Kidney capillary endothelial cell (primary cell): Measurements from ENCODE around the gene IL16.
"Not testable (repeated sequence)": the region's sequence is repeated elsewhere in the genome, so short reads cannot be mapped to it uniquely, and the experiment has no call there.

Experiments used
- DNase-seq: peaks from one replicate; pipeline ENCODE4 v3.0.0-alpha.2; 2018; ENCODE audit warnings: low spot score

IL16 gene

DNA sequence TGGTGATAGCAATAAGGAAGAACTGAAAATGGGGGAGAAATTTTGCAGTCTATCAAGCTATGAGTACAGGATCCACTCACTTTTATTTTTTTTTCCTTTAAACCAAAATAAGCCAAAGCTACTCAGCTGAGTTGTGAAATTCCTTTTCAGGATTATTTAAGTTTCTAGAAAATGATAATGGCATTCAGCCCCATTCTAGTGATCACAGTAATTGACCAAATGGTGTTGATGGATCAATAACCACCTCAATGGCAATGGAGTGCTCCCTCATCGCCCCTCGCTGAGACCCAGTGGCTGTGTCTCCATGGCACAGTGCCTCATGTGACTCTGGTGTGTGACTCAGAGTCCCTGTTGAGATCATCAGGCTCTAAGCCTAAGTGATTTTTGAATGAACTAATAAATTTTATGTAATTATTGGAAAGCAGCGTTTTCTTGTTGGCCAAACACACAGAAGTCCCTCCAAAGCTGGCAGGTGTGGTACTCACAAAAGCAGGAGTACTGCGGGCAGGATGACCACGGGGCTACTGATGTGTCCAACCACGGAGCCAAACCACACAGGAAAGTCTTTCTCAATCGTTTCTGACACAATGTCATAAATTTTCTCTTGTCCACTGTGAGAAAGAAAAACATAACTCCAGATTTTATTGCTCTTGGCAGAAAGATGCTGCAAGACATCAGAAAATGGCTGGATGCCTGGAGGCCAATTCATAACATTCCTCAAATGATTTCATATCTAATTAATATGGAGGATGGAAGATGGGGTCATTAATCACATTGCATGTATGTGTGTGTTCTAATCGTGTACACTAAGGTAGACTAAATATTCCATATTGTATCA is 141.7 kb downstream of the IL16 start:
- no peak for DNase-seq

DNA sequence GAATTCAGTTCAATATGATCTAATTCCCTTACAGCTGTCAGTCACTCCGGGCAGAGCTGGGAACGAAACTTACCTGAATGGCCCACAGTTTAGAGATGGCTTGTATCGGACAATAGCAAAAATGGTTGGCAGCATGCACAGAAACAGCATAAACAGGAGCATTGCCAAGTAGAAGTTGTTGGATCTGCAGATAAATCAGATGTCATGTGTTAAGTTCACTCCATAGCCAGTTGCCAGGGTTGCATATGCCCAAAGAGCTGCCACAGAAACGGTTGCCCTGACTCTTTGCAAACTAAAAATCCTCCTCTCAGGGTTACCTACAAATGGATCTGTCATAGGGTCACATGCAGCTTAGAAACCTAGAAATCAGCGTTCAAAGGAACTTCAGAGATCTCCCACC is 142.6 kb downstream of the IL16 start:
- DNase-seq: no peak

DNA sequence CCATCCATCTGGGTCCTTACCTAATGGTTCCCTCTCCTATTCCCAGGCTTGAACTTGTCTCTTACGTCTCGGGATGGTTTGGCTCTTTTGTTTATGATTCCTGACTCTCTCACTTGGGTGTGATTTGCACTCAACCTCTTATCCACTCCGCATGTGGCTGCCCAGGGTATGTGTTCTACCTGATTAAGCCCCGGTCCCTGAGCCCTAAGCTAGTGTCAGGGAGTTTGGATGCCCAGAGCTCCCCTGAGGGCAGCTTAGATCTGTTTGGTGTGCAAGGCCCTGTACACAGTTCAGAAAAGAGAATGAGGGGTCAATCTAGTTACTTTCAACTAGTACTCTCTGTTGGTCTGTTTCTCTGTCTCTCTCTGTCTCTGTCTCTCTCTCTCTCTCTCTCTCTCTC is 143.2 kb downstream of the IL16 start:
- DNase-seq: no peak

DNA sequence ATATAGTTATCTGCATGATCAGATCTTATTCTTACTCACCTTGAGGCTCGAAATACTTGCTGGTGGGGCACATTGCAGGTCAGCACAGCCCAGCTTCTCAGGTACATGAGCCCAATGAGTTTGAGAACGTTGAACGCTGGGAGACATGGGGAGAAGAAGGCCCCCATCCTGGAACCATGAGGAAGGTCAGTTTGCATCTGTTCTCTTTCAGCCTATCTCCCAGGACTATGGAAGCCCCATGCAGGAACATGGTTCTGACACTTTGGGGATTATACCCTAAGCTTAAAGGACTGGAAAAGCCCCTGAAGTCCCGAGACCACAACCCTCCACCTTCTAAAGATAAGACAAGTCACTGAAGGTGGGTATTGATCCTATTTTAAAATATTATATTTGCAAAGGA is 144.7 kb downstream of the IL16 start:
- no peak for DNase-seq

DNA sequence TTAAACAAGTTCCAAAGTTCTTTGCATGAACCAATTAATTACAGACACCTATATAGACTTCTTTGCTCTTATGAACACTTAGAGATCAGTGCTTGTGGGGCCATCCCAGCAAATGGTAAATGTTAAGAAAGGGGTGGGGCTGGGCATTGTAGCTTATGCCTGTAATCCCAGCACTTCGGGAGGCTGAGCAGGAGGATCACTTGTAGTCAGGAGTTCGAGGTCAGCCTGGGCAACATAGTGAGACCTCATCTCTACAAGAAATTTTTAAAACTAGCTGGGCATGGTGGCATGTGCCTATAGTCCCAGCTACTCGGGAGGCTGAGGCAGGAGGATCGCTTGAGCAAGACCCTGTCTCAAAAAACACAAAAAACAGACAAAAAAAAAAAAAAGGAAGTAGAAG is 146.7 kb downstream of the IL16 start:
- DNase-seq: no peak

DNA sequence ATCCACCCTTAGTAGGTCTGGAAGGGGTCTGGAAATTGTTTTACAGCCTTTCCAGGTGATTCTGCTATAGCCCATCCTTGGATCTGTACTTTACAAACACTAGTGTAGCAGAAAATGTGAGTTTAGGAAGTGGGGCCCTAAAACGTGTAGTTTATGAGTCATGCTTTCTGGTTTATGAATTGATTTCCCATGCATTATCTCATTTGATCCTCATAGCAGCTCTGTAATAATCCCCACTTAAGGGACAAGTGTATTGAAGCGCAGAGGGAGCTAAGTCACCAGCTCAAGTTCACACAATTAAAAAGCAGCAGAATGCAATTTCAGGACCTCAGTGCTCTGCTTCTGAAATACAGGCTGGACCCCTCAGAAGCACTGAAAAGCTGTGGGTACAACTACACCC is 149.9 kb downstream of the IL16 start:
- no peak for DNase-seq

DNA sequence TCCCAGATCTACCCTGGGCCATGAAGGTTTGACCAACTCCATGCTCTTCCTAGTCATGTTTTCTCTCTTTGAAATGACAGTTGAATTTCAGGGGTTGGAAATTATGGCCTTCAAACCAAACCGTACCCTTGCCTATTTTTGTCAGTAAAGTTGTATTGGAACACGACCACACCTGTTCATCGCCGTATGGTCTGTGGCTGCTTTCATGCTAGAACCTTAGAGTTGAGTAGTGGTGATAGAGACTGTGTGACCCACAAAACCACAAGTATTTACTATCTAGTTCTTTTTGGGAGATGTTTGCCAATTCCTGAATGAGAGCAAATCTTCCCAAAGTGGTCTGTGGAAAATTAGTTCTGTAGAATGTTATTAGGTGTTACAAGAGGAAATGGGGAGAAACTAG is 151.2 kb downstream of the IL16 start:
- DNase-seq: no peak

DNA sequence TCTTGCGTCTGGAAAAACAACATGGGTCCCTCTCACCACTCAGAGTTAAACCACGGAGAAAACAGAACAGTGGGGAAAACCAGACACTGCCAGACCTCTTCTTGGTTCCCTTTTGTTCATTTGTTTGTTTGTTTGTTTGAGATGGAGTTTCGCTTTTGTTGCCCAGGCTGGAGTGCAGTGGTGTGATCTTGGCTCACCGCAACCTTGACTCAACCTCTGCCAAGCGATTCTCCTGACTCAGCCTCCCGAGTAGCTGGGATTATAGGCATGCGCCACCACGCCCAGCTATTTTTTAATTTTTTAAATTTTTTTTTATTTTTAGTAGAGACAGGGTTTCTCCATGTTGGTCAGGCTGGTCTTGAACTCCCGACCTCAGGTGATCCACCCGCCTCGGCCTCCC is 152.0 kb downstream of the IL16 start:
- DNase-seq: not testable (repeated sequence)

DNA sequence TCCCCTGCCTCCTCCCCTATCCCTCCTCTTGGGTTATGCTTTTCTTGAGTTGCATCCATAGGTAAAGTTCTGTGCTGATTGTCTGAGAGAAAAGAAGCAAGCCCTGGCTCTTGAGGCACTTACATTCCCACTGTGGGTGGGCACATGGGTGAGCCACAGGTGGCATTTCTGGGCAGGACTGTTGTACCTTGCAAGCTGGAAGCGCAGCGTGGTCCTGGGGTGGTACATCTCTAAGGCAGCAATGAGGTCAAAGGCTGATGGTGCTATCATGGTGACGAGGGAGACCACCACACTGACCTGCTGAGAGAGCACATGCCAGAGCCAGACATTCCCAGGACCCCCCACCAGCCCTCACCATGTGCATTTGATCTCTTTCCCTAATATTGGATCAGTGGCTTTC is 152.6 kb downstream of the IL16 start:
- no peak for DNase-seq

DNA sequence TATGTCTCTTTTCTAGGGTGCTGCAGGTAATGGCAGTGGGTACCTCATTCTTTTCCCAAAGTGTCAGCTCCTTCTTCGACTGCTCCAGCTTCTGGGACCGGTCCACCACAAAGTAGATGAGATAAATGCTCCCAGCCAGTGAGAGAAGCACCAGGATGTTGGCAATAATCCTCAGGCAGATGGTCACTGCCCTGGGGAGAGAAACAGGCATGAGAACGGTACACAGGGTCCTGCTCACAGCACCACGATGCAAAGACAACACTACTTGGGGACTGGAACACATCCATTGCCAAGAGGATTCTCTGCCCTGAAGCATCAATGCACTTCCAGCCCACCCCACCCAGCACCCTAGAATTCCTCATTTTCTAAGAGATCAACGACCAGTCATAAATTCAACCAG is 155.0 kb downstream of the IL16 start:
- no peak for DNase-seq

DNA sequence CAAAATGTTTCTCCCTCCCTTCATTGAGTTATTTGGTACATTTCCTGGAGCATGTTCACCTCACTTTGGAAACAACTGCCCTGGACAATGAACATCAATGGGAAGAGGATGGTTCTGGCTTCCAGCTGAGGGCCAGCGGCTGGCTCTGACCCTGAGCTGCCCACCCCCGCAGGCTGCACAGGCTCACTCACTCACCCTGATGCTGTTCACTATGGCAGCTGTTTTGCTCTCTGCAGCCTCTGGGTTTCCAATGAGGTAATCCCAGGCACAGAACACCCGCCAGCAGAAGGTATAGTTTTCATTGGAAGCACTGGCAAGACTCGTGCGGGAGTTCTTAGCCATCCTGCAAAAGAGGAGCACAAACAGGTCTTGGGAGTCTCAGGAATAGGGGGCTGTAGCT is 159.6 kb downstream of the IL16 start:
- DNase-seq: no peak

DNA sequence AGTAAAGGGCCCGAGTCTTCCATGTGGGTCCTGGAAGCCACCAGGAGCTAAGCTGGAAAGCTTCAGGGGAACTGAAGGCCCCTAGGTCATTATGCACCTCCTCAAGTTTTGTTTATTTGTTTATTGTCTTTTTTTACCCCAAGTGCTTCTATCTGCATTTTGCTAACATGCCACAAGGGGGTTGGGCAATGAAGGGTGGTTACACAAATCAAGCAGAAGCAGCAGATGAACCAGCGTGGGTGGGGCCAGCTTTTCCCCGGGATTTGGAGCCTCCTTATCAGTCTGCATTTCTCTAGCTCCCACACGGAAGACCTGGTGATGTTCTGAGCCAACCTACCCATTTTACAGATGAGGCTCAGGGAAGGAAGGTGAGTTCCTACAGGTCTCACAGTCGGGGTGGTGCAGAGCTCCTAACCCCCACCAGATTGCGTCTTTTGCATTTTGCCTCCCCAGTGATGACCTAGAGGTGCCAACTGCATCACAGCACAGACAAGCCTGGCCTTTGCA is 160.6 kb downstream of the IL16 start:
- no peak for DNase-seq

DNA sequence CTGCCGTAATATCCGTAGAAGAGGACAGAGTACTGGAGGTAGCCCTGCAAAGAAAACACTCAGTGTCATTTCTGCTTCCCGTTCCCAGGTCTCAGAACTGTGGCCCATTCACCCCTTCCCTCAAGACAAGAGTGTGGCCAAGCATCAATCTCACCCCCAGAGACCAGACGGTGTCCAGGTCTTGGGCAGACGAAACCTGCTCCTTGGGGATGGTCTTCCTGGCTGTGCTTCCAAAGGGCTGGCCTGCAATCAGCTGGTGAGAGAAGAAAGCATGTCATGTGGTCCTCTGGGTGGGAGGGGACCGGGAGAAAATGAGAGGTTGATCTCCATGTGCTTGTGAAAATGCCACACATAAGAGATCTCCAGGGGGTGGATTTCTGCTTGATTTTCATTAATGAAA is 161.6 kb downstream of the IL16 start:
- DNase-seq: no peak

DNA sequence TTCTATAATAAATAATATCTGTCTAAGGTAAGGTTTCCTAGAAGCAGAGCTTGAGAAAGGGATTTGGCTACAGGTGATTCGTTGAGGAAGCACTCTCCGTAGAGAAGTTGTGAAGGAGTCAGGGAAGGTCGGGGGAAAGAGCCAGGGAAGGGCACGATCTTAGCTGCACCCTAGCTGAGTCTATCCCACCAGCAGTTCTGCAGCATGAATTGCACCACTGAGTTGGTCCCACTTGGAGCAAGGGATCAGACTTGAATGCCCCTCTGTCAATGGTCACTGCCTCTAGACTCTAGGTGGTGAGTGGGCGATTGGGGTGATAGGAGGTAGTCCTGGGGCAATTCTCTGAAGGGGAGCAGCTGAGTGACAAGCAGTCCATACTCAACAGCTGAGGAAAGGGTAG is 163.8 kb downstream of the IL16 start:
- DNase-seq: no peak

DNA sequence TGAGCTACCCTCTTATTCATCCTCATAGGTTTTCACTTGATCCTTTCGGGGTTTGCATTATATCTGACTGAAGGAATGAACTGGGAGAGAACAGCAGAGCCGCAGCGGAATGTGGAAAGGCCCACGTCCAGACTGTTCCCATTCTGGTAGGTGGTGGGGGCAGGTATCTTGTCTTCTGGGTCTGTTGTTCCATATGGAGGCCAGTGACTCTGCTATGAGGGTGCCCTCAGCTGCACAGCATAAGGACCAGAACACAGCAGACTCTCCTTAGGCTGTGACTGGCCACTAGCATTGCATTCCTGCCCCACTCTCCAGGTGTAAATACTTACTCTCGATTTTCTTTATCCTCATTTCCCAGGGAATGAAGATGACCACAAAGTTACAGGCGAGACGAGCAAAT is 165.2 kb downstream of the IL16 start:
- no peak for DNase-seq

DNA sequence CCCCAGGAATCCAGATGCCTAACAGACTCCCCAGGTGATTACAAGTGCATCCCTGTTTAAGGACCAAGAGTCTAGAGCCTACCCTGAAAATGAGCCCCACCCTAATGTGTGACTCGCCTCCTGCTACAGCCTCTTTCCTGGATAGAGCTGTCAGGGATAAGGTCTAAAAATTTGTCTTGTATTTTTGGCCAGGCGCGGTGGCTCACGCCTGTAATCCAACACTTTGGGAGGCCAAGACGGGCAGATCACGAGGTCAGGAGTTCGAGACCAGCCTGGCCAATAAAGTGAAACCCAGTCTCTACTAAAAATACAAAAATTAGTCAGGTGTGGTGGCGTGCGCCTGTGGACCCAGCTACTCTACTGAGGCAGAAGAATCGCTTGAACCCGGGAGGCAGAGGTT is 166.1 kb downstream of the IL16 start:
- no peak for DNase-seq

DNA sequence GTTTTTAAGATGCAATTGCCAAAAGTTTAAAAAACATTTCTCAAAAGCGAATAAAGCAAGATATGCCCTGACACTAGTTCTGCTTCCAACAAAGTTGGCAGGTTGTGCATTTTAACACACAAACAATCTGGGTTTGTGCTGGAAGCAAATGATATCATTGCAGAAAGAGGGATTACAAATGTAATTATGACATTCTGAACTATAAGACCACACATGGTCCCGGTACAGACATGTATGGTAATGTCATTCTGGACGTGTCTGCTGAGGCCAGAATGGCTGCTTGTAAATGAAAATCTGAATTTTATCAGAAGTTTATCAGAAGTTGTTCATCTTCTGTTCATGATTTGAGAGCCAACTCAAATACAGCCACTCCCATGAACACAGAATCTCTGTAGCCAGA is 166.6 kb downstream of the IL16 start:
- DNase-seq: no peak
